GM18907 (cell line): ENCODE data around the gene NELFCD.

Source experiments
- ATAC-seq: cut with Tn5 transposase; IDR thresholded peaks from one replicate; pipeline ENCODE4 v1.9.1; 2021; ENCODE audit warnings: mild to moderate bottlenecking, moderate library complexity; ENCODE audit not compliant: unreplicated experiment

NELFCD gene

DNA sequence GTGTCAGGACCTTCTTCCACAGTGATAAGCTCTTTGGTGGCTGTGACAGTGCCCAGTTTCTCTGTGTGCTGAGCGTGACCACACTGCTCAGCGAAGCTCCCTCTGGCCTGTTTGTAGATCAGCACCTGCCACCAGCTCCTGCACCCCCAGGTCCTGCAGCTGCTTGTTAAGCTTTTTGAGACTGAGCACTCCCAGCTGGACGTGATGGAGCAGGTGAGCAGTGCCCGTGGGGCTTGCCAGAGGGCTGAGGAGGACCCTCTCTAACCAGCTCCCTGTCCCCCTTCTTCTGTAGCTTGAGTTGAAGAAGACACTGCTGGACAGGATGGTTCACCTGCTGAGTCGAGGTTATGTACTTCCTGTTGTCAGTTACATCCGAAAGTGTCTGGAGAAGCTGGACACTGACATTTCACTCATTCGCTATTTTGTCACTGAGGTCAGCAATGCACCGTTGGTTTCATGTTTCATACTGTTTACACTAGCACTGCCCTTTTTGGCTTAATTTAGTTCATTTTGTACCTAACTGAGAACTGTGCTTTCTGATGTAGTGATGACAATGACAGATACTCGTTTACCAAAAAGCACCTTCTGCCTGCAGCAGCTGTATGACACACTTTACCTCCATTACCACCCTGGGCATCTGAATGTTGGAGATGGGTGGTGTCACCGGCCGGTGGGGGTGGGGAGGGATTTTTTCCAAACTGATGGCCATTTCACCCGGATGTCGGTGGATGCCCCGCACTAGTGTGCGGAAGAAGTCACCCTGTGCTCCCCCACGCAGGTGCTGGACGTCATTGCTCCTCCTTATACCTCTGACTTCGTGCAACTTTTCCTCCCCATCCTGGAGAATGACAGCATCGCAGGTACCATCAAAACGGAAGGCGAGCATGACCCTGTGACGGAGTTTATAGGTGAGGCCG, 12.5 kb downstream of the NELFCD start:
- ATAC-seq = no peak

DNA sequence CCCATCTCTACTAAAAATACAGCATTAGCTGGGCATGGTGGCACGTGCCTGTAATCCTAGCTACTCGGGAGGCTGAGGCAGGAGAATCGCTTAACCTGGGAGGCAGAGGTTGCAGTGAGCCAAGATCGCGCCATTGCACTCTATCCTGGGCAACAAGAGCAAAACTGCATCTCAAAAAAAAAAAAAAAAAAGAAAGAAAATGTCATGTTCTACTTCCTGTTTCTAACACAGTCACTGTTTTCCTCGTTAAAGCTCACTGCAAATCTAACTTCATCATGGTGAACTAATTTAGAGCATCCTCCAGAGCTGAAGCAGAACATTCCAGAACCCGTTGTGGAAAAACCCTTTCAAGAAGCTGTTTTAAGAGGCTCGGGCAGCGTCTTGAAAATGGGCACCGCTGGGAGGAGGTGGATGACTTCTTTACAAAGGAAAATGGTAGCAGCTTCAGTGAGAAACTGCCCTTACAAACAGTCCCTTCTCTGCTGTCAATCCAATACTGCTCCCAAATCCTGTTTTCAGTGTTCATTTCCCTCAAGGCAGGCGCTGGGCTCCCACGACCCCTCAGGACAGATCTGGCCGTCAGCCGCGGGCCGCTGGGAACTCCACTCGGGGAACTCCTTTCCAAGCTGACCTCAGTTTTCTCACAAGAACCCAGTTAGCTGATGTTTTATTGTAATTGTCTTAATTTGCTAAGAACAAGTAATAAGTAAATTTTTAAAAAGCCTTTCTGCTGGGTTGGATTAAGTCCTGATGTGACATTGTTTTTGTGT, 13.5 kb downstream of the NELFCD start:
- no peak for ATAC-seq

DNA sequence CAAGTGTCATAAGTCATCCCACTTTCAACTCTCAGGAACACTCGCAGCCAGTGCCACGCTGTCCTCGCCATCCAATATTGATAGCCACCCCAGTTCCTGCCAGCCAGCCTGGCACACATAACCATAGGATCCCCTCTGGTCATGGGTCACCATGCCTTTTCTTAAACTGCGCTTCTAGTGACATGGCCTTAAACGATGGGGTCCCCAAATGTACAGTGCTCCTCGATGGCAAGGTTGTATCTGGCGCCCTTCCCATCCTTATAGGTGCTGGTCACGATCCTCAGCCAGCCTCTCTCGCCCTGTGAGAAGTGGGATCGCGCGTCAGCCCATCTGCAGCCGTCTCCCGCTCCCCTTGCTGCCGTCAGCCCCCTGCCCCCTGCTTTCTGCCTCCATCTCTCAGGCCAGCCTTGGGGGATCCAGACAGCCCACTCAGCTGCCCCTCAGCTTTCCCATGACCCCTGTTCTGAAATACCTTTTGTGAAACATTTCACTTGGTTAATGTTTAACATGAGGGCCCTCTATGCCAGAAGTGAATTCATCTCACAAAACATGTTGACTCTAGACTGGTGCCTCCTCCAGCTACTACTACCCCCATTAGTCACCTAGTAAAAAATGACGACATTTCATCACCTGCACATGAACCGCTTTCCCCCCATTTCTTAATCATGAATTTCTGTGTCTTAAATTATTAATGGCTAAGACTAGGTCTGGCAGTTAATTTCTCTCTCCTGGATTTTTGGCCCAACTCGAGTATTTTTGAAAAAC, 14.6 kb downstream of the NELFCD start:
- no peak for ATAC-seq

DNA sequence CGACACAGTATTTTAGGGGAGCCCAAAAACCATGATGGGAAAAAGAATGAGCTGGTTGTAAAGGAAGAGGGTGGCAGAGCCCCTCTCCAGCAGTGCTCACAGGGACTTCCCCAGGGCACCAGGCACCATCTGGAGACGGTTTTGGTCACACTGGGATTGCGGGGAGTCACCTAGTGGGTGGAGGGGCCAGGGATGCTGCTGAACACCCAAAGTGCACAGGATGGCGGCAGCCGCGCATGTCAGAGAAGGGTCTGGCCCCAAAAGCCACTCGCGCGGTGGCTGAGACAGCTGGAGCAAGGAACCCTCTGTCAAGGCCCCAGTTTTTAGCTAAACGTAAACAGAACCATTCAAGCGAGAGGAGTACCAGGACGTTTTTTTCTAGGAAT, 15.2 kb downstream of the NELFCD start:
- ATAC-seq = no peak

DNA sequence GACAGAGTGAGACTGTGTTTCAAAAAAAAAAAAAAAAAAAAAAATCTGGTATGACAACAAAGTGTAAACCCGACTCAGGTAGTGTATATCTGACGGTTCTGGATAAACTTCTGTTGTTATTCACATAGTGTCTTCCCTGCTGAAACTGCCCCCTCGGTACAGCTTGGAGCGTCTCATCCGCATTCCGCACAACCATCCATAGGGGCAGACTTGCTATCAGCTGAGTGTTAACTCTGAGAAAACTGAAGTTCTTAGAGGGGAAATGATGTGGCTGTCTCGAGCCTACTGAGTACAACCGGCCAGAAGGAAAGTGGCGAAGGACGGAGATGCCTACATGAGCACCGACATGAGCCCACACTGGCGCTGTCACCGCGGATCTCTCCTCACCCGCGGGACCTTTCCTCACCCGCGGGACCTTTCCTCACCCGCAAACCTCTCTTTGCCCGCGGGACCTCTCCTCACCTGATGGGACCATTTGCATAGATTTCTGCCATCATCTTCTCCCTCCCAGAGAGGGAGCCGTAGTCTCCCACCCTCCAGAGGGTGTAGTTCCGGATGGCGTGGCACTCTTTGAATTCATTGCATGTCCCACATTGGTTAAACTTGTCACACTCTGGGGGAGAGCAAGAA, 16.2 kb downstream of the NELFCD start:
- ATAC-seq = no peak

DNA sequence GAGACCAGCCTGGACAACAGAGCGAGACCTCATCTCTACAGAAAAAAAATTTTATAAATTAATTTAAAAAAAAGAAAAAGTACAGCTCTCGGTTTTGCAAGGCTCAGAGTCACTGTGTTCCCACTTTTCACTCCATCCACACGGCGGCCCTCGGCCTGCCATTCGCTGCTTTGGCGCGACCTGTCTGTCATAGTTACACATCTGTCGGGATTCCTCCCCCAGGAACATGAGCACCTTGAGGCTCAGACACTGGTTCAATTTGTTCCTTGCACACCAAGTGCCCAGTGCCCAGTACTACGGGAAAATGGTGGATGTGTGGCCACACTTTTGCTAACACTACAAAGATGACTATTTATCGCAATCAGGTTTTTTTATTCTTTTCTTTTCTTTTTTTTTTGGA, 17.6 kb downstream of the NELFCD start:
- no peak for ATAC-seq

DNA sequence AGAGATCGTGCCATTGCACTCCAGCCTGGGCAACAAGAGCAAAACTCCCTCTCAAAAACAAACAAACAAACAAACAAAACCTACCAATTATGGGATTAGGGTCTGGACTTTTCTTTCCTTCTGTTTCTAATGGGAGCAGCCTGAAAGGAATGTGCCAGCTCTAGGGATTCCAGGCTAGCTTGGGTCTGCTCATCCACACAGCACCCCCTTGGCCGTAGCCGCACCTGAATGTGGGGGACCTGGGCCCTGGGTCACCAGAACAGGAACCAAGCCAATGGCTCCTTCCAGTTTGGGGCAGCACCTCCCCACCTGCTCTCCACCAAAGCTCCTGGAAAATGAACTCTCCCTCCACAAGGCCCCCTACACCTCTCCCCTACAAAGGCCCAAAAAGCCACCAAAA, 19.3 kb downstream of the NELFCD start:
- ATAC-seq = no peak

DNA sequence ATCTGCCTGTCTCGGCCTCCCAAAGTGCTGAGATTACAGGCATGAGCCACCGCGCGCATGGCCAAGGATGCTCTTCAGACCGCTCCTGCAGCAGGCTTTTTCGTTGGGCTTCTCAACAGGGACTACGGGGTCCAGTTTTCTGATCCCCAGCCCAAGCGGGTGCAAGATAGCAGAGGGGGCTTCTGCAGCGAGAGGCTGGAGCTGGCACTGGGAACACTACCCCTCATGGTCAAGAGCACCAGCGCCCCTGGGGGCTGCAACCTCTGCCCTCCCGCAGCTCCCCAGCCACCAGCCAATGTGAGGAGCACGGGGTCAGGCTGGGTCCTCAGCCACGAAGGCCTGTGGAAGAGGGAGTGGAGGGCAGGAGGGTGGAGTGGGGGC, 20.0 kb downstream of the NELFCD start:
- no peak for ATAC-seq

DNA sequence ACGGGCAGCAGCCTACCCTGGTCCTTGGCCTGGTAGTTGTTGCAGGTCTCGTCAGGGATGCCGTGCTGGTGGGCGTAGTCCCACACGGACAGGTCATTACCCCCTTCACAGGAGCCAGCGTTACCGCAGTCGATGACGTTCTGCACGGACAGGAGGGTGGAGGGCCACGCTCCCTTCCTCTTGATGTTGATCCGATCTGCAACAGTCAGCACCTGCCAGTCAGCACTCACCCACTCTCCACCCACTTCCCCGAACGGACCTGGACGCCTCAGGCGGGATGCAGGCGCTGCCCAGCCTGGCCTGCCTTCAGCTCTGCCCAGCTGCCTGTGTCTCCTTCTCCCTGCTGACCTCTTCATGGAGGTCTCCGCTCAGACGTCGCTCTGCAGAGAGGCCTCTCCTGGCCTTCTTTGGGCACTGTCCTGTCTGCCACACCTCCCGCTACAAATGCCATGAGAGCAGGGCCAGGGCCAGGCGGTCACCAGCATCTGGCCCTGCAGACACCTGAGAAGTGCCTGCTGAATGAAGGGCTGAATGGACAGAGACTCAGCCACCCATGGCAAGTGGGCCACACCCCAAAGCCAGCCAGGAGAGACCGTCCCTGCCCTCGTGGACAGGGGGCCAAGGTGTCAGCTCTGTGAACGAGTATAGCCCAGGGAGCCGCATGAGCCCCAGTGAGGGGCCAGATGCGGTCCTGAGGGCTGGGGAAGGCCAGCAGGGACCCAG, 20.6 kb downstream of the NELFCD start:
- ATAC-seq = no peak

DNA sequence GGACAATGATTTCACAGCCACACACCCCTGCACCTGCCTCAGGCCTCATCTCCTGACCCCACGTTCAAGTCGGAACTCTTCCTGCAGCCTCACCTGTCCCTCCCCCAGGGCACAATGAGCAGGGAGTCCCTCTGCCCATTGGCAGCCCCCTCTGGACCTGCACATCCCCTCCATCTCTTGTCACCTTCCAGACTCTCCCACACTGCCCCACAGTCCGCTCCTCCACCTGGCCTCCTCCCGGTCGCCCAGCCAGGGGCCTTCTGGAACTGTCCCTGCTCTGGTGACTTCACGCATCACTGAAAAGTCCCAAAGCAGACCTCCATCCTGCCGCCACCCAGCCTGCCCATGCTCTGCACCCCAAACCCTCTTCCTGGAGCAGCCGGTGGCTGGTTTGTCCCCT, 21.3 kb downstream of the NELFCD start:
- no peak for ATAC-seq

DNA sequence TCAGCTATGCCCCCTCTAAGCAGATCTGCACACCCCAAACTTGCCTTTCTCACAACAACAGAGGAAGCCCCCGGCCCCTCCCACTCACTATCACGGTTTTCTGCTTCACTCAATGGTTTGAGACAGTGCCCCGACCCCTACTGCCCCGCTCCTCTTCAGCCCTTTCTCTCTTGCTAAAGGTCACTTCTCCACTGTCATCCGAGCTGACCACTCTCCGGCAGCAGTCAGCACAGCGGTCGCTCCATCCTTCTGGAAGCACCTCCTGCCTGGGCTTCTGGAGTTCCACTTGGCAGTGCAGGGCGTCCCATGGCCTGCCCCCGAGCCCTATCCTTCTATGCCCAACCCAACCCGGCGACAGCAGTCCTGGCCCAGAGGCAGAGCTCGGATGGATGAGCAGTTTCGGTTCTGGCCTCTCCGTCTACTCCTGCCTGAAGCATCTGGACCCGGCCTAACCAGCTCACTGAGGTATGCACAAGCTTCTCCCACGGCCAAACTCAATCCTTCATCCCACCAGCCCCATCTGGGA, 21.9 kb downstream of the NELFCD start:
- no peak for ATAC-seq

DNA sequence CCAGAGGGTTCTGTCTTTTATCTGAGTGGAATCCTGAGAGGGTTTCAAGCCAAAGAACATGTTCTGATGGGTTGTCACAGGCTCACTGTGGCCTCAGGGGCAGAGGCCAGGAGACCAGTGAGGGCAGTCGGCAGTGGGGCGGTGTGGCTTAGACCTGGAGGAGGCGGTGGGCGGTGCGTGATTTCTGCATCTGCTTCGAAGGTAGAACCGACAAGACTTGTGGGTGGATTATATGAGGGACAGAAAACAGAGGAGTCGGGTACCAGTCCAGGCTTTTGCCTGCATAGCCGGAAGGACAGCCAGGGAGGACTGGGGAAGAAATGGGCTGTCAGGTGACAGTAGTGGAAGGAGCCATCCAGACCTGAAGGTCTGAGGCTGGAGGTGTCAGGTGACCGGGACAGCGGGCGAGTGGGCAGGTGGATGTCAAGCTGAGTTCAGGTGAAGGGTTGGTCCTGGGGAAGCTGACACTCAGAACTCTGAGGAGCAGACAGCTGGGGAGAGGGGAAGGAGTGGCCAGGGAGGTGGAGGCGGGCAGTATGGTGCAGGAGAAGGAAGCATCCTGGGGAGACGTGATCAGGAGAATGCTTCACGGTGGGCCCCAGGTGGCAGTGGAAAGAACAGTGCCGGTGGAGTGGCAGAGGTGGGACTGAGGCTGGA, 22.9 kb downstream of the NELFCD start:
- no peak for ATAC-seq

DNA sequence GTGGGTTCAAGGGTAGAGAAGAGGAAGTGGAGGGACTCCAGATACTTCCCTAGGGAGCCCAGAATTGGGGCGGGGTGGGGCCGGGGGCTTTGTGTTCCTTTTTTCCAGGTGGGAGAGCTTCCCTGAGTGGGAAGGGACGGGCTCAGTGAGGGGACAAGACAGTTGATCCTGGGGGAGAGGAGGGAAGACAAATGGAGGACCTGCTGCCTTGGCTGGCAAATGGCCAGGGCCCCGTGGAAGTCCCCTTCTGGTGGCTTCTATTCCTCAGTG, 23.4 kb downstream of the NELFCD start:
- peak; percentile 0 for ATAC-seq

DNA sequence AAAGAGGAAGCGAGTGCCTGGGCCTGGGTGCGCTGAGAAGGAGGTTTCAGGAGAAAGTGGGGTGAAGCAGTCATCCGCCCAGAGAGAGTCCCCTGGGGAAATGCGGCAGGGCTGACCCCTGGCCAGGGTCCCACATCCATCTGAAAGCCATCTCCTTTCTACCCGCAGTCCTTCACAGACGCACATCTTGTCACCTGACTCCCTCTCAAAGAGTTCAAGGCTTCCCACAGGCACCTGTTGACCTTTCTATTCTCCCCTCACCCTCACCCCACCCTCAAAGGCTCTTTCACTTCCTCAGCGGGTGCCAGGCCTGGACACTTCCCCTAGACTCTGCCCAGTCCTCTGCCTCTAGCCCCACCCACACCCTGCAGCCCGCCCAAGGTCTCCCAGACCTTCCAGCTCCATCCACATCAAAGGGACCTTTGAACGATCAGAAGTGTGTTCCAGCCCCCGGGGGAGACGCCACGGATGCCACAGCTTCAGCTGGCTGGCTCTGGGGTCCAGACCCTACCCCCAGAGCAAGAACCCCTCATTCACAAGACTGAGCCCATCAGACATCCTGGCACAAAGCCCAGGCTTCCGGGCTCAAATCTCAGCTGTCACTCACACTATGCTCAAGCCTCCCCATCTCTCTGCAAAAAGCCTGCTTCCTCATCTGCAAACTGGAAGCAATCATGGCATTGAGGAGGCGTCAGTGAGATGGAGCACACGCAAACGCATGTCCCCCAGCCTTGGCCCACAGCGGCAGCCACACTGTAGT, 23.9 kb downstream of the NELFCD start:
- peak; percentile 71 for ATAC-seq

DNA sequence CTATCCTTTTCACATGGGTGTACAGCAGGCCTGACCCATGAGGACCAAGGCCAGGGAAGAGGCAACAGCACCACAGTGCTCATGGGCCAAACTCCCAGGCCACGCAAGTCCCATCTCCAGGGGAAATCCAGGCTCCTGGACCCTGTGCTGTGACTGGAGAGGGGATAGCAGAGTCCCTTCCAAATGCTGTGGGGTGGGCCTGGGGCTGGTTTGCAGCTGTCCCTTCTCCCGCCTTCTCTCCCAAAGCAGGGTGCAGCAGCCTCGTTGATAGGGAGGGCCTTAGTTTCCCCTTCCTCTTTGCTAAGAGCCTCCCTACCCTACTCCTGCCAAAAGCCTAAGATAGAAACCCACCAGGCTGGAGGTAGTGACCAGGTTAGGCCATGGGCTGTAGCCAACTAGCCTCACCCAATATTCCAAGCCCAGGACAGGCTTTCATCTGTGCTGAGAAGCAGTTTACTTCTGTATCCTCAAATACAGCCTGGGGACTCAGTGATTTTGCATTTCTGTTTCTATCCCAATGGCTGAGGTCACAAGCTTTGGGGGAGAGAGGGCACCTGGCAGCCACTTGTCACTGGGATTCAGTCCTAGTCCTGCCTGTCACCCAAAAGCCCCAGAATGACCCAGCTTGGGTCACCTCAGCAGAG, 24.6 kb downstream of the NELFCD start:
- no peak for ATAC-seq

DNA sequence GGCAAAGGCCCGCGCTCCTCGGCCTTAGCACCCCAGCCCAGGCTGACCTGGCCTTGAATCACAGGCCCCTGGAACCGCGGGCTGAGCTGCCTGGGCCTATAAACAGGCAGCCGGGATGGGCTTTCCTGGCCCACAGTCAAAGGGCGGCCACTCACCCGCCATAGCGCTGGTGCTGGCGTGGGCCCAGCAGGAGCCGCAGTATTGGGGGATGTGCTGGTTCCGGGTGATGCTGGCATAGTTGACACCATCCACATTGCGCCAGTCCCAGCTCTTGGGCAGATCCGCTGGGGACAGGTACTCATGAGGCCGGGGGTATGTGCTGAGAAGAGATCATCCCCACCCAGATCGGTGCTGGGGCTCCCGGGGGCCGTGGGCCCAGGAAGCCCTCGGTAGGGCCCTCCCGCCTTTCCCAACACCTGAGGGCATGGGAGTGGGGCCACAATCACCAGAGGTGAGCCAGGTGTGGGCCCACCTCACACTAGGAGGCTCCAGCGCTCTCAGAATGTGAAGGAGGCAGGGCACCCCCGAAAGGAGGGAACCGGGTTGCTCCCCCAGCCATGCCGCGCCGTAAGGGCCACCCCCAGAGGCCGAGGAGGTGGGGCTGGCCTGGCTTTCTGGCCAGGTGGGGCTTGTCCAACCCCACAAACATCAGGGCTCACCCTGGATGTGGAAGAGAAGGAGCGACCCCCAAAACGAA, 25.3 kb downstream of the NELFCD start:
- ATAC-seq = no peak

DNA sequence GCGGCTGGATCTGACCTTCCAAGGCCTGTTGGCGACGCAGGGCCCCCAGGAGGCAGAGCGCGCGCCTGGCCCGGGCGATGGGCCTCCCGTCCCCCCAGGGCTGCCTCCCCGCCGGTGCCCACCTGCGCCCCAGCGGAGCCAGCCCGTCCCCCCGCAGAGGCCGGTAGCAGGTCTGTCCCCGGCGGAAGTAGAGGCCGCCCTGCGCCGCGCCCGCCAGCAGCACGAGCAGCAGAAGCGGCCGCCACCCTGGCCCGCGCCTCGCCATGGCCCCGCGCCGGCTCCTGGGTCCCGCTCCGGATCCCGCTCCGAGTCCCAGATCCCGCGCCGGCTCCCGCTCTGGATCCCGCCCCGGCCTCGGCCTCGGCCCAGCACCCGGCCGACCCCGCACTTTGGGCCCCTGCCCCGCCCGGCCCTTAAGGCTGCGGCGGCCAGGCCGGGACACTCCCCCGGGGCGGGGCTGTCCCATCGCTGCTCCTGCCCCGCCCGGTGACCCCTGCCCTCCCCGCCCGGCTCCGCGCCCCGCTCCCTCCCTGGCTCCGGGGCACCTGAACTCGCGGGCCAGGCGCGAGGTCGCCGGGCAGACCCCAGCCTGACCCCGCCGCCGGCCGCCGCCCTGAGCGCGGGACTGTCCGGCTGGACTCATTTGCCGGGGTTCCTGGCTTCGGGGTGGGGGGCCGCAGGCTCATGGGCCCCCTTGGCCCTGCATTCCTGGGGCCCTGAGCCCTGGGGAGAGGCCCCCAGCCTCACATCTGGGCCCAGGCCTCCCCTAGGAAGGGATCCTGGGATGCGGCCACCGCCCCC, 26.0 kb downstream of the NELFCD start, which contains the start of gene CTSZ:
CTSZ (minus strand) TSS at position 391 of the 801 bp plus-strand sequence; CDS start at position 265, 126 bp downstream.
- ATAC-seq = peak; percentile 19
